Activated T-cell treated with anti-CD3 and anti-CD28 coated beads, Interleukin-2, amount 50 U/mL, for 1 hour (primary cell): ENCODE measurements around the gene KIAA1191.

ENCODE experiments used
- DNase-seq: peaks from one replicate; pipeline ENCODE4 v3.0.0-alpha.2; 2020

Gene KIAA1191

DNA sequence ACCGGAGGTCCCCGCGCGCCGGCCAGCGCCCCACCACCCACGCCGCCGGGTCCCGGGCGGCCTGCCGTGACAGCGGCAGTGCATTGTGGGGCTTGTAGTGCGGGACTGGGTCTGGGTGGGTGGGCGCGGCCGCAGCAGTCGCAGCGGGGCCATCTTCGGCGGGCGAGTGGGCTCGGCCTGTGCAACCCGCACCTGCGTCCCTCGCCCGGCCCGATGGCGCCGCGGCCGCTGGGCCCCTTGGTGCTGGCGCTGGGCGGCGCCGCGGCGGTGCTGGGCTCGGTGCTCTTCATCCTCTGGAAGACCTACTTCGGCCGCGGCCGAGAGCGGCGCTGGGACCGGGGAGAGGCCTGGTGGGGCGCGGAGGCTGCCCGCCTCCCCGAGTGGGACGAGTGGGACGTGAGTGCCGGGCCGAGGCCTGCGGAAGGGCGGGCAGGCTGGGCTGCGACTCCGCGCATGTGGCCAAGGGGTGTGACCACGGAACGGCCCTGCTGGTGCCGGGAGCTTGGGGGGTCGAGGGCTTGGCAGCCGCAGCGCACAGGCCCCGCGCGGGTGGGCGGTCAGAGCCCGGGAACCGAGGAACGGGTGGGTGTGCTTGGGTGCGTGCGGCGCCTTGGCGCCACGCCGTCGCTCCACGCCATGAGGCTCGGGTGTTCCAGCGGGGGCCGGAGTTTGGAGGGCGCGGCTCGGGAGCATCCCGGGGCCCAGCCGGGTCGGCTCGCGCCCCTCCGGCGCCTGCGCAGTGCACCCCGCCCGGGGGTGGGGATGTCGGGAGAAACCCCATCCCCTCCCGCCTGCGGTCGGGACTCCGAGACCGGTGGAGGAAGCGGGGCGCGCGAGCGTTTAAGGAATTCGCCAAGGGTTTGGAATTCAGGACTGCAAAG lies 4.0 kb upstream of the KIAA1191 start, which contains the start of gene ARL10:
TSS of gene ARL10 (plus strand) at position 137 of the 881 bp plus-strand sequence. CDS start at position 214, 77 bp downstream.
- DNase-seq: peak; percentile 61

DNA sequence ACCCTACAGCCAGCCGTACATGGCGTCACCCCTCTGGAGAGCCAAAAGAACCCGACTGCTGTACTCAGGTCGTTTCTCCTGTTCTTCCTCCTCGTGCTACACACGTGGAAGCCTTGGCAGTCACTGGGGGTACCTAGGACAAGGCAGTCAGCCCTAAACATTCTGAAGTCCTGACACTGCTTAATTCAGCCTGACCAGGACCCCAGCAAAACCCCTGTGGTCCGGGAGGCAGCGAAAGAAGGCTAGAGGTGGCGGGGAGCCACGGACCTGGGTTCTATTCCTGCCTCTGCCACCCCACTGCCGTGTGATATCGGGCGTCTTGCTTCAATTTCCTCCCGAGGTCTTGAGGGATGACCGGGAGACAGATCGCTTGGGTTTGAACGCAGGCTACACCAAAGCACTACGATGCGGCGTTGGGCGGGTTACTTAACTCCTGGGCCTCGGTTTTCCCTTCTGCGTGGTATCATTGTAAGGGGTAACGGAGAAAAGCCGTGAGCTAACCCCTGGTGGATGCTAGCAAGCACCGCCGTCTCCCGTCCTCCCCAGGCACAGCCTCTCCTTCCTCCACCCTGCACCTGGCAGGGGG lies 3.3 kb upstream of the KIAA1191 start:
- peak; percentile 25 for DNase-seq

DNA sequence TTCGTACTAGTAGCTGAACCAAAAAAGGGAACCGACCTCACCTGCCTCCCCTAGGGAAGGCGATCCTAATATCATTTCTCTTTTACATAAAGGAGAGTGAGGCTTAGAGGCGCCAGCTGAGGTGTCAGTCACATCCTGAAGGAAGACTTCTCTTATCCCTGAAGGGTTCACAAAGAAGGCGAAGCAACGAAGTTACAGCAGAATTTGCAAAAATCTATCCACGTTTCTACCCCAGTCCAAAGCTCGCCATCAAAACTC lies 598 bp upstream of the KIAA1191 start:
- no peak for DNase-seq

DNA sequence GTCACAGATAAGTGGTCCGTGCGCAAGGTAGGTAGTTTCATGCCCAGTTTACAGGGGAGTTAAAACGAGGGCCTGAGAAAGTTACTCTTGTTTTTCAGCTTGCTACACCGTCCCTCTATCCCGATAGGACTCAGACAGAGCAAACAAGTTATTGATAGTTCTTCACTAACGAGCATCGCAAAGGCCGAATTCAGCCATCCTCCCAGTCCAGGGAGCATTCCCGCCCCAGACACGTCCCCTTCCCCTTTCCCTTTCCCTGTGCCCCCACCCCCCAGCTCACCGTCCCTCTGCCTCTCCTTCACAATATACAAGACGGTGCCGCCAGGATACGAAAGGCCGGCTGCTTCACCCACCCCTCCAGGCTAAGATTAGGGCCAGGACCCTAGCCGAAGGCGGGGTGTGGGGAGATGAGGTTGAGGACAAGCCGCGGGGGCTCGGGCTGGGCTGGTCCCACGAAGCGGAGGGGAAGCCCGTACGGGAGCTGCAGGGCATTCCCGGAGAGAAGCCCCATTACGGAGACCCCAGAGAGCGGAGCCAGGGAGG lies 599 bp downstream of the KIAA1191 start:
- DNase-seq: no peak

DNA sequence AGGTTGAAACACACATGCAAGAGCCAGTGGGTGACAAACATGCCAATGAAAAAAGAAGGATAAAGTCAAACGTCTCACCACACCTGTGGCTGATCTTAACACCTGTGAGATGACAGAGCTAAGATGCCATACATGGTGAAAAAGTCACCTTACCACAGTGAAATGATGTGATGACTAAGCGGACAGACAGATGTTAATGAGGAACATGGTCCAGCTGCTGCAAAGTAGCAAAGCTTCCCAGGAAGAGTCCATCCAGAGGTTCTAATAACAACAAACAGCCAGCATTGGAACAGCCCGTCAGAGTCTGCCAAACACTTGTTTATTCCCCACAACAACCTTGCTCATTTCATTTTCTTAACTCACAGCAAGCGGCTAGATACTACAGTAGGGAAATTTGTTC lies 1.9 kb downstream of the KIAA1191 start:
- DNase-seq: no peak

DNA sequence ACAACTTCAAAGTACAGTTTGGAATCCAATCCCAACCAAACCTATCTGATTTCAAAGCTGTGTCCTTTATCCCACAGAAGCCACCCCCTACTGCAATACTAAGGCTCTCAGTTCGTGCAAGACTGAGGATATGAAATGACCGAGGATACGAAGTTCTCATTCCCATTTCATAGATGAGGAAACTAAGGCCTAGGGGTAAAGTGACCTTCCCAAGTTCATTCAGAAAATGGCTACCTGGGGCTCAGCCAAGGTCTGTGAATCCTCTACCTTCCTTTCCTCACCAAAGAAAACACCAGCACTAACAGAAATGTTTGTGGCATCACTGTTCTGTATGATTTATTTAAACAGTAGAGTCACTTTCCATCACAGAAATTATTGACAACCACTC lies 5.4 kb downstream of the KIAA1191 start:
- DNase-seq: no peak

DNA sequence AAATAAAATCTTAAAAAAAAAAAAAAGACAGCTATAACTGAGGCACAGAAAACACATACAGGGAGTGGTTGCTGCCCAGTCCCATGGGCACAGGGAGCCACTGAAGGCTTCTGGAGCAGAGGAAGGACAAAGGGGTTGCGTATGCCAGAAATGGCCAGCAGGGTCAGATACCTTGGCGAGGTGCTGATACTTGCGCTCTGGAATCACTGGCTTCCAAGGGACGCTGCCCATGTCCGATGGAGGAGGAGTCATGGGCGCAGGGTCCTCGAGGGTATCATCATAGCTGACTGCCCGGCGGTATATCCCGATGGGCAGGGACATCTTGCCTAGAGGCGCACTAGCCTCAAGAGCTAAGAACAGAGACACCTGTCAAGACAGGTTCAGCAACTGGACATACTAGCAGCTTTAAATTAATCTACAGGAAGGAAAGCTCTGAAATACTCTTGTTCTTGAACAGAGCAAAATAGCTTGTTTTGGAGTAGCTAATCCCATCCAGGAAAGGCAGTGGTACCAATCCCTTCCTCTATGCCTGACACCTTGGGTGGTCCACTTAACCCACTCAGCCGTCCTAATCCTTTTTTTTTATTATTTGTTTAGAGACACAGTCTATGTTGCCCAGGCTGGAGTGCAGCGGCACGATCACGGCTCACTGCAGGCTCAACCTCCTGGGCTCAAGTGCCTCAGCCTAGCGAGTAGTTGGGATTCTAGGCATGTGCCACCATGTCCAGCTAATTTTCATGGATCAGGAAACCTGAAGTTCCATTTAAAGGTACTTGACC lies 6.0 kb downstream of the KIAA1191 start:
- no peak for DNase-seq

DNA sequence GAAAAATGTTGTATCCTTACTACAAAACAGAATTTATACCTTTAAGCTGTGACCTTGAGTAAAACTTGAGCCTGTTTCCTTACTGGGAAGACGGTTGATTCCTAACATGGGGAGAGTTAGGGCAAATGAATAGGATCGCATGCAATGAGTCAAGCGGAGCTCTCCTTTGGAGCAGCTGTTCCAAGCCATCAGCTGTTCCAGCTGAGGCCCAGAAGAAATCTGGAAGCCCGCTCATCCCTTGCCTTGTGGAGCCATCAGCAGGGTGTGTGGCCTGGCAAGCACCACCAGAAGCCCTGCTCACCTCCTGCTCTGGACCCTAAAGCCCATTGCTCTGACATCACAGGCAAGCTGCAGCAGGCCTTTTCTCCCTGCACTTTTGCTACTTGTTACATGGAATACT lies 8.0 kb downstream of the KIAA1191 start:
- no peak for DNase-seq

DNA sequence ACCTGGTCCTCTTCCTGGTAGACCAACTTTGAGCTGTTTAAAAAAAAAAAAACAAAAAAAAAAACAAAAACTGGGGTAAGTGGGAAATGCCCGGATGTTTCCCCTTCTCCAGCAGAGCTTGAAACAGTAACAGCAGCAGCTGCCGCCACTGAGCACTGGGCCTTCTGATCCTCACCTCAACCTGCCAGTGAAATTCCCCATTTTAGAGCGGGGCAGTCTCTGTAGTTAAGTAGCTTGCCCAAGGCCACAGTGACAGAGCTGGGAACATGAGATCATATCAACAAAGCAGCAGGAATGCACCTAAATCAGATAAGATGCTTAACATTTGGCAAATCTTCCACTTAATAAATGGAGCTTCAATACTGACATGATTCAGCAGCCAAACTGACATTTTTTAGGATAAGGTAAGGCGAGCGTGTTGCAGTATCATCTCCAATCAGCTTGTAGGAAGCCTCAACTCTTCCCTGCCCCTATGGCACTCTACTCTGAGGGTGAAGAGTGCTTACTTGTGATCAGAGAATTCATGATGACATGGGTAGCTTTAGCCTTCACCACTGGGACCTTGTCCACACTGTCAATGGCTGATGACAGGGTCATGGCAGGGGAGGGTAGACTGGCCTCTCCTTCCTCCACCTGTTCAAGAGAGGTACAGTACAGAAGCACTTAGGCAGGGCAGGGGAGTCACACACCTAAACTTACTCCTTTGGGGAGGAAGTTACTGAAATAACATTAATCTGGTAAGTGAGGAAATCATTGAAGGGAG lies 9.3 kb downstream of the KIAA1191 start:
- DNase-seq: no peak

DNA sequence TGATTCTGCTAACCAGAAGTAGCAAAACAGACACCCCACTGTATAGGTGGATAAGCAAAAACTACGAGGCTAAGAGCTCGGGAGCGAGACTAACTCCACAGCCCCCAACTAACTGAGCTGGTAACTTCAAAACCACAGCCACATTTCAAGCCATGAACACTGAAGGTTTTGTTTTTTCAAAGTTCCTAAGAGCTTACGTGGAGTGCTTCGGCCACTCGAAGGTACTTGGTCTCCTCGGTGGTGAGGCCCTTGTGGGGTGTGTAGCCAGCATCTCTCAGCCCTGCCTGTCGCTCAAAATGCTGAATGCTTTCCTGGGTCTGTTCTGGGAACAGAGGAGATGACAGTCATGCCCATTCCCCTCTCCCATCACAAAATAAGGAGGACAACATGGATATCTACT lies 11.1 kb downstream of the KIAA1191 start:
- no peak for DNase-seq

DNA sequence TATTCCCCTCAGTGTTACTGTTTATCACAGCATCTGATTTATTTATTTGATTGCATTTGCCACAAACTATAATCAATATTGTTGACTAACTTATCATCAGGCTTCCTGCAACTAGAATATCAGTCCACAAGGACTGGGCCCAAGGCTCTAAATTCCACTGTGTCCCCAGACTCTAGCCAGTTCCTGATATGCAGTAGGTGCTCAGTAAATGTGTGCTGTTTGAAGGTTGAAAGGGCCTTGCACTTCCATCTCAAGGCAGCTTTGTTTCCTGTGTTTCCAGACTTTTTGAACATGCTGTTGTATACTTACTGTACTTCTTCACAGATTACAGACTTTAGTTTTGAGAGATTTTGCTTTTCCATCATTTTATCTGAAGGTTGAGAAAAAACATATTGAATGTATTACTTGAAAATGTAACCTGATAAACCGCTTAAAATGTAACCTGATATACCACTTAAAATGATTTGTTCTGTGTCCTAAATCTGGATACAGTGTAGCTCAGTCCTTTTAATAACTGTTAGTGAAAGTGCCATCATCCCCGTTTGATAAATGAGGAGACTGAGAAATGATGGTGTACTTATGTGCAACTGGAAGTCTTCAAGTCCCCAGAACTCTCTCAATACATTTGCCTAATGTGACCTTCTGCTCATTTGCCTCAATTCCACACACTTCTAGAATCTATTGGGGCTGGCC lies 18.7 kb downstream of the KIAA1191 start:
- no peak for DNase-seq

DNA sequence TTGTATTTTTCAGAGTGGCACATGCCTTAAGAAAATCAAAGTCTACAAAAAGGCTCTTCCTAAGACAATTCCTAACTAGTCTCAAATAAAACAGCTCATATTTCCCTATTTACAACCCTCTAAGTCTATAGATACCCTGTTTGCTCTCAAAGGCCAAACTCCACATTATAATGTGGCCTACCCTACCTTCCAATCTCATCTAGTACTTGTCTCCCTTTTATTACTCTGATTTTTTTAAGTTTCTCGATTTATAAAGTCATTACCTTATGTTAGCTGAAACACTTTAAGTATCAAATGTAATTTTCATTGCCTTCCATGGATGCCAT lies 19.4 kb downstream of the KIAA1191 start:
- no peak for DNase-seq

DNA sequence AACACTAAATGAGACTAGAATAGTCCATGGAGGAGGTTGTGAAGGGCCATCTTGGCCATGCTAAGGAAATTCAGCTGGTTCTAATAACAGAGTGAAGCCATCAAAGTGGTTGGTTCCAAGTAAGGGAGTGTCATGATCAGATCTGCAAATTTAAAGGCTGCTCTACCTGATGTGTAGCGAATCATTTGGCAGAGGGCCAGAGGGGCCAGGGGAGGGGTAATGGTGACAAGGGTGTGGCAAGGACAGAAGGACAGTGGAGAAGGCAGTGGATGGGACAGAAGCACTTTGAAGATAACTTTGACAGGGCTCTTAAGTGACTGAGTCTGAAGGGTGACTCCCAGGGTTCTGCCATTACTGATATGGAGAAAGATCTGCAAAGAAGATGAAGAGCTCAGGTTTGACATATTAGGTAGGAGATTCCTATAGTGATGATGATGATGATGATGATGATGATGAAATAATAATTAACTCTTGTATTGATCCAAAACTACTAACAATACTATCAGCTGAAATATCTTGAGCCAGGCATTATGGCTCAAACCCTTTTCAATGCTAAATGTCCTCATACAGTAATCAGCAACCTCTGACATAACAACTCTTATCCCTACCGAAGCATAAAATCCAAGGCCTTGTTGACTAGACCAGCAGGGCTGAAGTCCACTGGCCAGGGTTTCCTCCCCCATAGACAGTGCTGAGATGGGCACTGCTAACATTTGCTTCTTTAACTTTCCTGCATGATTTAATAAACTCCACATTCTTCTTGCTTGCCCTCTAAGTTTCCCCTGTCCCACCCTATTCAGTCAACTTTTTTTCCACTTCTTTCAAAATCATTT lies 20.0 kb downstream of the KIAA1191 start:
- DNase-seq: no peak

DNA sequence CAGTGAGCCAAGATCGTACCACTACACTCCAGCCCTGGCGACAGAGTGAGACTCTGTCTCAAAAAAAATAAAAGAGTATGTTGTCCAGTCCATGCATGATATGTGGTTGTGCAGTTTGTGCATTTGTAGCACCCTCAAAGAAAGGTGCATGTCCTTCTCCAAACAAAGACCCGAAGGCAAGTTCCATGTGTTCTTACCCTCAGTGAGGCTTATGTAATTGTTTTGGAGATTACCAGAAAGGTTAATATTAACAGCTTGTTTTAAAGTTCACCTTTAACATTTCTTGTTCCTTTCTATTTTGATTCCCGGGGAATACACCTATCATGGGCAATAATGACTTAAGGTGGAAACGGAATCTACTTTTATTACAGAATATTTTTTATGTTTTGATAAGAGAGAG lies 22.3 kb downstream of the KIAA1191 start:
- no peak for DNase-seq

DNA sequence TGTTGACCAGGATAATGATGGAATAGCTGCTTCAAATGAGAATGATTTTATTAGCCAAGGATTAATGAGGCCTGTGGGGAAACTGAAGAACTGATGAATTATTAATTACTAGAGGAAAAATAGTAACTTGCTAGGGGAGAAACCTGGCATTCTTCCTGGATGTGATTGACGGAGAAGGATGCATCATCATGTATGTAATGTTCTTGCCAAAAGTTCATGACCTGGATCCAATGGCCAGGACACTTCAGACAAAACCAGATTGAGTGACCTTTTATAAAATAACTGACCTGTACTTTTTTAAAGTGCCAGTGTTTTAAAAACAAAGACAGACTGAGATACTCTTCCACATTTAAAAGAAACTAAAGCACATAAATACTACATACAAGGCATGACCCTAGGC lies 23.7 kb downstream of the KIAA1191 start:
- no peak for DNase-seq

DNA sequence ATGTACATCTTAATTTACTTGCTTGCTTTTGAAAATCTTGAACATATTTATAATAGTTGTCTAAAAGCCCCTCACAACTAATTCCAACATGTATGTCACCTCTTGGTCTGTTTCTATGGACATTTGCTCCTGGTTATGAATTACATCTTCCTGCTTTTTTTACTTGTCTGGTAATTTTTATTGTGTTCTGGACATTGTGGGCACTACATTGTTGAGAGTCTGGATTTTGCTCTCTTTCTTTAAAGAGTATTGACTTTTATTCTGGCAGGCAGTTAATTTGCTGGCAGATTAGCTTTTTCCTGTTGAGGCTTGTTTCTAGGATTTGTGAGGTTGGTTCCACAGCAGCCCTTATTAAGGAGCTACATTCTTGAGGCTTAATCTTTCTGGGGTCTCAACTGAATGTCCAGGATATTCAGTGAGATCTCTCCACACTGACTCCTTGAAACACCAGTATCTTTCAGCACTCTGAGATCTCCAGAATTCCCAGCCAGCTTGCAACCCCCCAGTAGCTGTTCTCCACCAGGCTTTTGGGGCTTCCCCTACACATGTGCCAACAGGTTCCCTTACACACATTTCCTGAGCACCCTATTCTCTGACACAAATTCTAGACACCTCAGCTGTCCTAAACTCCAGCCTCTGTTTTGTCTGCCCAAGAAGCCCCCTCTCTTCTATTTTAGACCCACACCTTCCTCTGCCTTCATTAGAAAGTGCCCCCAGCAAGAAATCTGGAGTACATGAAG lies 27.4 kb downstream of the KIAA1191 start:
- no peak for DNase-seq

DNA sequence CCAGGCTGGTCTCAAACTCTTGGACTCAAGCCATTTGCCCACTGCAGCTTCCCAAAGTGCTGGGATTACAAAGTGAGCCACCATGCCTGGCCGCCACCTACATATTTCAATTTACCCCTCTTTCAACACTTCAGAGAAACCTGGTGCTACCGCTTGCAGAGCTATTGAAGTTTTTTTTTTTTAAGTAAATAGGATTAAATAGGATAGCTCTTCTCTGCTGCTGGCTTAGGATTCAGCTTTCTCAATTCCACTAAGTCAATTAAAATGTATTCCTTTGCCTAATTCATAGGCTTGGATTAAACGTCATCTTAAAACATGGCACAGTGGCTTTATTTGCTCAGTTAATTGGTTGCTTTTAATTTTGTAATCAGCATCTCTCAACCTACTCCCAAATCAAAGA lies 41.0 kb downstream of the KIAA1191 start:
- no peak for DNase-seq

DNA sequence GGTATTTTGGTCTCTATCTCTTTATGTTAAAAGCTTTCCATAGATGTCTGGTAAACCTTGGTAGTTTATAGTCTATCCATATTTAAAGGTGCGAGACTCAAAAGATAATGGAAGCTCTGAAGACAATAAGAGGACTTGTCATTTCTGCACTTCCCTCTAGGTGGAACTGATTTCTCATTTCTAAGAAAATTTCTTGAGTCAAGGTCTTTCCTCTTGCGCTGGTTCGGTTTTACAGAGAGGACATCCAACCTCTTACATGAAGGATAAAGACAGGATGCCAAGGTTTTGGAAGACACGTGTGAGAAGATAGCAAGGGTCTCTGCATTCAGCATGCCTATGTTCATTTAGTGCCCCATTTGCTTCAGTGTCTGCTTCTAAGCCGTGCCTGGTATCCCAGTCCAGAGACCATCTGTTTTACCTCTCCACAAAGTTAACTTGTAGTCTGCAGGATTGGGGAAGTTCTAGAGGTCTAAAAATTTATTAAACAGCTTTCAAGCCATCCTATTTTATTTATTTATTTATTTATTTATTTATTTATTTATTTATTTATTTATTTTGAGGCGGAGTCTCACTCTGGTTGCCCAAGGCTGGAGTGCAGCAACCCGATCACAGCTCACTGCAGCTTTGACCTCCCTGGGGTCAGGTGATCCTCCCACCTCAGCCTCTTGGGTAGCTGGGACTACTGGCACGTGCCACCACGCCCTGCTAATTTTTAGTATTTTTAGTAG lies 41.6 kb downstream of the KIAA1191 start:
- no peak for DNase-seq

DNA sequence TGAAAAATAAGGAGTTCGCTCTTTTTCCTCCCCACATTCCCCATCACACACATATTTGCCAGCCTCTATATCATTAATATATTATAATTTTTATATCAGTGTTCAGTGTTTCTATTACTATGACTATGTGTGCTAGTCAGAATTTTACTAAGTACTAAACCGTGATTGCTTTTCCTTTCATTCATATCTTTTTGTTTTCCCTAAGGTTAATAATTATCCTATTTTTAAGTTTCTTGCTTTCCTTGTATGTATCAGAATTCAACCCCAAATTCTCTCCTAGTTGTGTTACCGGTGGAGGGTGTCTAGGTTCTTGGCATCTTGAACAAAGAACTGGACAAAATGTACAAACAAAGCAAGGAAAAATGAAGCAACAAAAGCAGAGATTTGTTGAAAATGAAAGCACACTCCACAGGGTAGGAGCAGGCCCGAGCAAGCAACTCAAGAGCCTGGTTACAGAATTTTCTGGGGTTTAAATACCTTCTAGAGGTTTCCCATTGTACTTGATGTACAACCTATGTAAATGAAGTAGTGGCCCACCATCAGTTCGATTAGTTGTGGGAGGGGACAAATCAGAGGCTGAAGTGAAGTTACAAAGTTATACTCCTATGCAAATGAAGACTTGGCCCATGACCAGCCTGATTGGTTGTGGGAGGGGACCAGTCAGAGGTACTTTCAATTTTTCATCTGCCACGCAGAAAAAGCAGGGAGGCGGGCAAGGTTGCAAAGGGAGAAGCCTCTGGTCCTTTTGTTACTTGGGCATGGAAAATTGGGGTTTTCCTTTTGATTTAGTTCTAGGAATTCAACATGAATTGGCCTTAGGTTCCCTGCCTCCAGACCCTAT lies 43.8 kb downstream of the KIAA1191 start:
- DNase-seq: no peak
